GM06990 (cell line): ENCODE measurements around the gene SRD5A3.
A peak's percentile ranks its signal among the peaks of the same experiment; 100 is the strongest.

Source experiments
- DNase-seq: peaks from one replicate; pipeline ENCODE4 v3.0.0-alpha.2; 2011; ENCODE audit not compliant: insufficient read length; ENCODE audit errors: extremely low read depth
- H3K27me3 ChIP-seq: replicated peaks from 2 replicates; pipeline ENCODE4 v1.6.0; 2011; ENCODE audit warnings: low read length; ENCODE audit not compliant: control insufficient read depth, insufficient read depth
- H3K36me3 ChIP-seq: 2 replicates; pipeline ENCODE4 v1.5.1; 2011; ENCODE audit warnings: low read length; ENCODE audit not compliant: control insufficient read depth, insufficient read depth
- H3K4me3 ChIP-seq: replicated peaks from 2 replicates; pipeline ENCODE4 v1.5.1; 2011; ENCODE audit warnings: low read depth, mild to moderate bottlenecking, control low read depth, low read length
- TF ChIP-seq, protein P1 (sequence below): IDR thresholded peaks from 2 replicates; pipeline ENCODE4 v1.5.1; 2011; ENCODE audit warnings: low read length, control low read depth, mild to moderate bottlenecking, inconsistent platforms; ENCODE audit not compliant: insufficient read depth, poor library complexity, severe bottlenecking

Gene SRD5A3

GRCh38 chr4:55311792-55312488, 34.1 kb upstream of the SRD5A3 start:
- Histone ChIP-seq H3K36me3 (no peaks in the 10 kb centered on the region), H3K27me3 (no peaks in the 10 kb centered on the region), H3K4me3 (no peak overlapping the region)
- TF ChIP-seq, protein P1, sequence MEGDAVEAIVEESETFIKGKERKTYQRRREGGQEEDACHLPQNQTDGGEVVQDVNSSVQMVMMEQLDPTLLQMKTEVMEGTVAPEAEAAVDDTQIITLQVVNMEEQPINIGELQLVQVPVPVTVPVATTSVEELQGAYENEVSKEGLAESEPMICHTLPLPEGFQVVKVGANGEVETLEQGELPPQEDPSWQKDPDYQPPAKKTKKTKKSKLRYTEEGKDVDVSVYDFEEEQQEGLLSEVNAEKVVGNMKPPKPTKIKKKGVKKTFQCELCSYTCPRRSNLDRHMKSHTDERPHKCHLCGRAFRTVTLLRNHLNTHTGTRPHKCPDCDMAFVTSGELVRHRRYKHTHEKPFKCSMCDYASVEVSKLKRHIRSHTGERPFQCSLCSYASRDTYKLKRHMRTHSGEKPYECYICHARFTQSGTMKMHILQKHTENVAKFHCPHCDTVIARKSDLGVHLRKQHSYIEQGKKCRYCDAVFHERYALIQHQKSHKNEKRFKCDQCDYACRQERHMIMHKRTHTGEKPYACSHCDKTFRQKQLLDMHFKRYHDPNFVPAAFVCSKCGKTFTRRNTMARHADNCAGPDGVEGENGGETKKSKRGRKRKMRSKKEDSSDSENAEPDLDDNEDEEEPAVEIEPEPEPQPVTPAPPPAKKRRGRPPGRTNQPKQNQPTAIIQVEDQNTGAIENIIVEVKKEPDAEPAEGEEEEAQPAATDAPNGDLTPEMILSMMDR: no peak
- no peak for DNase-seq

DNA sequence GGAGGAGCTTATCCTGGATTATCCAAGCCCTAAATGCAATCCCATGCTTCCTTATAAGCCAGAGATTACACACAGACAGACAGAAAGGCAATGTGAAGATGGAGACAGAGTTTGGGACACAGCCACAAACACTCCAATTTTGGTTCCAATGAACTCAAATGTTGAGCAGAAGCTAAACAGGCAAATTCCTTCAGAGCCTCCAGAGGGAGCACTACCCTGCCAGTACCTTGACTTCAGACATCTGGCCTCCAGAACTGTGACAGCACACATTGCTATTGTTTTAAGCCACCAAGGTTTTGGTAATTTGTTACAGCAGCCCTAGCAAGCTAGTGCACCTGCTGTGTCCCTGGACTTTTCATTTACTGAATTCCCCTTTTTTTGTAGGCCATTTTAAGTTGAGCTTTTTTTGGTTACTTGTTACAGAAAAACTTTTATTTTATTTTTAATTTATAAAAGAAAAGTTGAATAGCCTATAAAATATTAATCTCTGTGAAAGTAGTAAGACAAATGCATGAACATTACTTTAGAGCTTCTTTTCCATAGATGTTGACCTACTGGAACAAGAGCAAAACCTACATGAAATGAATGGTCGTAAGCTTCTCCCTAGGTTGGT, 33.4 kb upstream of the SRD5A3 start:
- TF ChIP-seq, protein P1: peak; percentile 80
- Histone ChIP-seq H3K4me3 (no peak overlapping the region), H3K27me3 (no peaks in the 10 kb centered on the region), H3K36me3 (no peaks in the 10 kb centered on the region)
- no peak for DNase-seq

- no peaks in the 10 kb centered on the region for H3K36me3 ChIP-seq
- no peak for DNase-seq
- H3K4me3 ChIP-seq: no peak overlapping the region
- H3K27me3 ChIP-seq: no peaks in the 10 kb centered on the region
- TF ChIP-seq, protein P1: no peak
These were observed 31.8 kb upstream of the SRD5A3 start for GRCh38 chr4:55314141-55314820.

GRCh38 chr4:55318175-55319129, 27.6 kb upstream of the SRD5A3 start:
- TF ChIP-seq, protein P1: no peak
- Histone ChIP-seq H3K4me3 (no peak overlapping the region), H3K36me3 (no peaks in the 10 kb centered on the region), H3K27me3 (no peaks in the 10 kb centered on the region)
- DNase-seq: no peak

- no peak for DNase-seq
- Histone ChIP-seq H3K27me3 (no peaks in the 10 kb centered on the region; the same call in 1 of the 2 replicates), H3K4me3 (no peak overlapping the region), H3K36me3 (no peaks in the 10 kb centered on the region)
- TF ChIP-seq, protein P1: peak; percentile 36
These were observed 24.3 kb upstream of the SRD5A3 start for GRCh38 chr4:55321707-55322264.
